ENCODE data around the gene ACSS3.

Gene ACSS3

GRCh38 chr12:81231574-81232368 is 153.9 kb downstream of the ACSS3 start:
- no peak for DNase-seq

- DNase-seq = peak; percentile 52
These were observed 167.6 kb downstream of the ACSS3 start for GRCh38 chr12:81245458-81245857.

- peak; percentile 90 for DNase-seq
These were observed 168.2 kb downstream of the ACSS3 start for GRCh38 chr12:81245907-81246570.

GRCh38 chr12:81249976-81250375 is 172.1 kb downstream of the ACSS3 start:
- no peak for DNase-seq

- no peak for DNase-seq
These were observed 174.3 kb downstream of the ACSS3 start for GRCh38 chr12:81252228-81252627.

- no peak for DNase-seq
These were observed 175.5 kb downstream of the ACSS3 start for GRCh38 chr12:81253360-81253759.

- no peak for DNase-seq
These were observed 177.6 kb downstream of the ACSS3 start for GRCh38 chr12:81255456-81255855.

- DNase-seq = no peak
These were observed 178.1 kb downstream of the ACSS3 start for GRCh38 chr12:81255947-81256346.

GRCh38 chr12:81257947-81258551 is 180.2 kb downstream of the ACSS3 start:
- peak; percentile 80 for DNase-seq

- no peak for DNase-seq
These were observed 181.5 kb downstream of the ACSS3 start for GRCh38 chr12:81259360-81259759.

- no peak for DNase-seq
These were observed 183.8 kb downstream of the ACSS3 start for GRCh38 chr12:81261508-81262207.

- DNase-seq = no peak
These were observed 185.2 kb downstream of the ACSS3 start for GRCh38 chr12:81263072-81263471.

GRCh38 chr12:81270385-81270784 is 192.5 kb downstream of the ACSS3 start:
- DNase-seq = no peak

- no peak for DNase-seq
These were observed 197.0 kb downstream of the ACSS3 start for GRCh38 chr12:81274637-81275529.

- no peak for DNase-seq
These were observed 206.3 kb downstream of the ACSS3 start for GRCh38 chr12:81284137-81284536.

- DNase-seq = no peak
These were observed 210.8 kb downstream of the ACSS3 start for GRCh38 chr12:81288651-81289050.

GRCh38 chr12:81294325-81295190 is 216.7 kb downstream of the ACSS3 start:
- no peak for DNase-seq

GRCh38 chr12:81295251-81295650 is 217.4 kb downstream of the ACSS3 start:
- no peak for DNase-seq

GRCh38 chr12:81296556-81297305 is 218.9 kb downstream of the ACSS3 start:
- DNase-seq = peak; percentile 4

- no peak for DNase-seq
These were observed 219.7 kb downstream of the ACSS3 start for GRCh38 chr12:81297601-81298000.

GRCh38 chr12:81300454-81300853 is 222.6 kb downstream of the ACSS3 start:
- DNase-seq = no peak
